ENCODE results near the gene IGSF3.

IGSF3 gene

DNA sequence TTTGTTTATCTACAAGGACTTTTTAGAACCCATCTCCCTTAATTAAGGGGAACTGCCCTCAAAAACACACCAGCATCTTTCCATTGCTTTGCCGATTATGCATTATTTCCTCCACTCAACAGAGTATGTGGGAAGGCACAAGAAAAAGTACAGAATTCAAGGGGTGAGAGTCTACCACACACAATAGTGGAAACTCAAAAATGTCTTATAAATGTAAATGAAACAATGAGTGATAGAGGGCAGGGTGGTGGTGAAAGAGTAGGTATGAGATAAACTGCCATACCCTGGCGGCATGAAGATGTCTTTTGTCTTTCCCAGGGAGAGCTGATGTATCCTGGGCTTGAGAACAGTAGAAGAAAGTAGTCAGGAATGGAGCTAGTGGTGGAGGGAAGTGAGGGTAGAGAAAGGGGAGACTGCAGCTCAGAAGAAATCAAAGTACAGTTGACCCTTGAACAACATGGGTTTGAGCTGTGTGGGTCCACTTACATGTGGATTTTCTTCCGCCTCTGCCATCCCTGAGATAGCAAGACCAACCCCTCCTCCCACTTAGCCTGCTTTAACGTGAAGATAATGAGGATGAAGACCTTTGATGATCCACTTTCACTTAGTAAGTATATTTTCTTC, 121.1 kb downstream of the IGSF3 start:
- DNase-seq, result no peak

- DNase-seq, result no peak
Observed at GRCh38 chr1:116545359-116545705, 122.2 kb downstream of the IGSF3 start.

GRCh38 chr1:116544588-116545358, 122.8 kb downstream of the IGSF3 start:
- DNase-seq, result no peak

- DNase-seq, result no peak
Observed at GRCh38 chr1:116540088-116540487, 127.4 kb downstream of the IGSF3 start.

- DNase-seq, result no peak
Observed at GRCh38 chr1:116538544-116538943, 129.0 kb downstream of the IGSF3 start.

DNA sequence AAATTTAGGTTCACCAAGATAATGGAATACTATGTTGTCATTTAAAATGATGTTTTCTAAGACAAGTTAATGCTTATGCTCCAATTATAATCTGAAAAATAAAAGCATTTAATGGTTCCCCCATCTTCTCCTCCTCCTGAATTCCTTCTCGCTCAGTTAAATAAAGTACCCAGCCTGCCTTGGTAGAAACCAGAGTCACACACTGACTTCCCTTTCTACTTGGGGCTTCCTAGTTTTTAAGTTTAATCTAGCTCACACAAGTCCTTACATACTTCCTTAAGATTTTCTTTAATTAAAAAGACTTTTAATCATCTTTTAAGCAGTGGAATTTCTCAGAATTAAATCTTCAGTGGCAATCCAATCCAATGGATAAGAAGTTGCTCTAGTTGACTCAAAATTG, 129.6 kb downstream of the IGSF3 start:
- no peak for DNase-seq

DNA sequence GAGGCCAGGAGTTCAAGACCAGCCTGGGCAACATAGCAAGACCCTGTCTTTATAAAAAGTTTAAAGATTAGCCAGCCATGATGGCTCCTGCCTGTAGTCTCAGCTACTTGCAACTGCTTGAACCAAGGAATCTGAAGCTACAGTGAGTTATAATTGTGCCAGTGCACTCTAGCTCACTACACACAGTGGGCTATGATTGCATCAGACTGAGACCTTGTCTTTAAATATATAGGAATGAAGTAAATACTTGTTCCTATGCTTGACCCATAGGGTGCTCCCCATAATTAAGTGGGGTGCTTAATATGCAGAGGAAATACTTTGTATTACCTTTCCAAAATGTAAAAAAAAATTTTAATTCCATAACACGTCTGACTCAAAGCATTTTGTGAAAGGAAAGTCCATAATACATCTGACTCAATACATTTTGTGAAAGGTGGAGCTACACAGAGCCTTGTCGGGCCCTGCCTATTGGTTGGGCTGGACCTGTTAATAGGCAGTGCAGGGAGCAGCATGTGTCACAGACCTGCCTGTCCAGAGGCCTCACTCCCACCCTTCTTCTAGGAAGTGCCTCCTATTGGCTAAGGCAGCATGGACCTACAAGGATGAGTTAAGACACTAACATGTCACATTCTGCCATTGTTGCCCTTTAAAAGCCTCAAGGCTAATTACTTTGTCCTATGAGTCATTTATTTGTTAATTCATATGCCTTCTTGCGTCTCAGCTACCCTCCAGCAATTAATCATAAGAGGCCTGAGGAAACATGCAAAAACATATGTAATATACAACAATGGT, 130.3 kb downstream of the IGSF3 start:
- DNase-seq, result no peak

DNA sequence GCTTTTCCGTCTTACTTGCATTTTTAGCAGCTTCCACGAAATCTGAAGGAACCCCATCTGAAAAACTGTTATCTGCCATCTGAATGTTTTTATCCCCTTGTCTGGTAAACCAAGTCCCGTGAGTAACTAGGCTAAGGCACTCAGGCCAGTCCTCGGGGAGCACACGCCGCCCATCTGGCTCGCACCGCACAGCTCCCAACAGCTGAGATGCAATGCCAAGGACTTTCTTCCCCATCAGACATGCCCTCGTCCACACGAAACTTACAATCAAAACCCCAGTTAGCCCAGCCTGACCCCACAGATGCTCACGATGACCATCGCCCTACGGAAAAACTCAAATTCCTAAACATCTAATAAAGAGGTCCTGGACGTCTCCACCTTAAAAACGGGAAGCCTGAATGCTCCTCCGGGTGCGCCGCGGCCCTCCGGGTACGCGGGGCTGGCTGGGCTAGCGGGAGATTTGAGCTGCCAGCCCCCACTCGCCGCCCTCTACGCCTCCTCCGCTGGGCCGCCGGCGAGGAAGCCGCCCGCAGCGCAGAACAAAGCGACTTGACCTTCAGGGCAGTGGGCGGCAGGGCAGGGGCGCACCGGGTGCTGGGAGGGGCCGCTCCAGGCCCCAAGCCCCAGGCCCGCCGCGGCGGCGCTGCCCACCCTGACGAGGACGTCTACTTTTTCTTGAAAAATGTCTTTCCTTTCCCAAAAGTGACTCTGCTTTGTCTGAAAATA, 133.4 kb downstream of the IGSF3 start:
- DNase-seq, result no peak

DNA sequence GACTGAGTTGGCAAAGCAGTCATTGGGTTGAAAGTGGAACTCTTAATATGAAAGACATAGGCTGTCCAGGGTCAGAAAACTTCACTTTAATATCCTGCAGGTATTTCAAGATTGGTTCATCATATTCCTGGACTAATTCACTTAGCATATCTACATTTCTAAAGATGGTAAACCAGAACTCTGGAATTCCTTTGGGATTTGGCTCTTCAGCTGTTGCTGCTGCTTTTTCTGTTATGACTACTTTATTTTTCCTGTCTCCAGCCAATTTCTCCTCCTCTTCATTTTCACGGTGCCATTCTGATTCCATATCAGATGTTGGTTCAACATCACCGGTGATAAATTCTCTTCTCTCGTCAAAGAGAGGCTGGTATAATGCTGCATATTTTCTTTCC, 134.1 kb downstream of the IGSF3 start:
- DNase-seq, result no peak

DNA sequence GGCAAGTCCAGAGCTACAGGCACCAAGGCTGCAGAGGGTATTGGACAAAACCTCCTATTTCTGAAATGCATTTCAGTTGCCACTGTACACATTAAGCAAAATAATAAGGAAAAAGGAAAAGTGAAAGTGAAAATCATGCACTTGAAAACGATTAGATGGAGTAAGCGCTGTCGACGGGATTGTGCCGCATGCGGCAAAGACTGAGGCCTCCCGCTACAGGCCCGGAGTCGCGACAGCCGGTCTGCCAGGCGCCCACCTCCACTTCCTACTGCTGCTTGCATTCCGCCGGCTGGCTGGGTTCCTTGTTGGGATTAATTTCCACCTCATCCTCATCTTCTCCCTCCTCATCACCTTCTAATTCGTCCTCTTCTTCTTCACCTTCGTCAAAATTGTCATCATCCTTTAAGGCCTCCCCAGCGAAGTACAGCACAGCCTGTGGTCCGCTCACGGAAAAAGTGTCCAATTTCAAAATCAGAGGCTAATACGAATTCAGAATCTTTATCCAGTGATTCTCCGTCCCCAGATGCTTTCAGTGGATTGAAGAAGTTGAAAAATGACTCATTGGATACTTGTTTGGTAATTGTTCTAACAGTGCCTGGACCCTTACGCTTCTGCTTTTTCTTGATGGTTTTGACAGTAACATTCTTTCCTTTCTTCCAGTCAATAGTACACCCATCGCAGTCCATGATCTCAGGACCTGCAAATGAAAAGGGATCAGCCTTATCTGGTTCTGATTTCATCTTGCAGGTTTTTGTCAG, 134.7 kb downstream of the IGSF3 start:
- no peak for DNase-seq

DNA sequence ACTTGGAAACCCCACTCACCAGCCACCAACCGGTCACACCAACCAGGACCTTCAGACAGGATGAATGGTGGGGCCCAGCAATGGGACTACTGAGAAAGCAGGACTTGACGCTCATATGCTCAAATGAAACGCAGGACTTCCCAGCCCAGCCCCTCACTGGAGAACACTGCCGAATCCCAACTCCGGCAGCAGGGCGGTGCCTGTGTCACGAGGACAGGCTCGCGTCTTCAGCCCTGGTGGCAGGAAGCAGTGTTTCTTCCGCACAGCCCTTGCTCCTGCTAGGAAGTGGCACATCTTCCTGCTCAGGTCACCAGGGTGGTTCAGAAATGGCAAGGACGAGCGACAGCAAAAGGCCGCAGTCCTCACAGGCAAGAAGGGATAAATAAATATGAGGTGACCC, 135.6 kb downstream of the IGSF3 start:
- DNase-seq, result no peak

GRCh38 chr1:116529681-116530080, 137.9 kb downstream of the IGSF3 start:
- no peak for DNase-seq

DNA sequence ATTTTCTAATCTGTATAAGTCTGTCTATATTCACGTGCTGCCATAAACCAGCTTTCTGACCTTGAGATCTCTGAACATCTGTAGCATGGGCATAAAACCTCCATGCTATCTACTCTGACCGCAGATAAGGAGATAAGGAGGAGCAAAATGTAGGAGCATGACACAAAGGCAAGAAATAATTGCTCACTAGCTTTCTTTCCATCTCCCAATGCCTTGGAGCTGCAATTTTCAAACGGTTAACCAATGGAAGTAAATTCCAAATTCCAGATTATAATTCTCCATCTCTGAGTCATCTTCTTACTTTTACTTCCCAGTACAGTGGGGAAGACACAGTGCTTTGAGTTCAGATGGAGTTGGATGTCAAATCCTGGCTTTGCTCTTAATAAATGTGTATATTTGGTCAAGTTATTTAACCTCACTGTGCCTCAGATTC, 138.3 kb downstream of the IGSF3 start:
- DNase-seq, result no peak

- no peak for DNase-seq
Observed at GRCh38 chr1:116528329-116529083, 139.0 kb downstream of the IGSF3 start.

DNA sequence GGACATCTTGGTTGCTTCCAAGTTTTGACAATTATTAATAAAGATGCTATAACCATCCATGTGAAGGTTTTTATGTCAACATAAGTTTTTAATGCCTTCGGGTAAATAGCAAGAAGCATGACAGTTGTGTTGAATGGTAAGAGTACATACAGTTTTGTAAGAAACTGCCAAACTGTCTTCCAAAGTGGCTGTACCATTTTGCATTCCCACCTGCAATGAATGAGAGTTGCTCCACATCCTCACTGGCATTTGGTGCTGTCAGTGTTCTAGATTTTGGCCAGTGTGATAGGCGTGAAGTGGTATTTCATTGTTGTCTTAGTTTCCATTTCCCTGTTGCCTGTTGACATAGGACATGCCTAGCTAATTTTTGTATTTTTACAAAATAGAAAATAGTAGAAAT, 142.1 kb downstream of the IGSF3 start:
- DNase-seq, result no peak

All from NCI-H774 (cell line).